ENCODE measurements around the gene UBTF.

Gene UBTF

DNA sequence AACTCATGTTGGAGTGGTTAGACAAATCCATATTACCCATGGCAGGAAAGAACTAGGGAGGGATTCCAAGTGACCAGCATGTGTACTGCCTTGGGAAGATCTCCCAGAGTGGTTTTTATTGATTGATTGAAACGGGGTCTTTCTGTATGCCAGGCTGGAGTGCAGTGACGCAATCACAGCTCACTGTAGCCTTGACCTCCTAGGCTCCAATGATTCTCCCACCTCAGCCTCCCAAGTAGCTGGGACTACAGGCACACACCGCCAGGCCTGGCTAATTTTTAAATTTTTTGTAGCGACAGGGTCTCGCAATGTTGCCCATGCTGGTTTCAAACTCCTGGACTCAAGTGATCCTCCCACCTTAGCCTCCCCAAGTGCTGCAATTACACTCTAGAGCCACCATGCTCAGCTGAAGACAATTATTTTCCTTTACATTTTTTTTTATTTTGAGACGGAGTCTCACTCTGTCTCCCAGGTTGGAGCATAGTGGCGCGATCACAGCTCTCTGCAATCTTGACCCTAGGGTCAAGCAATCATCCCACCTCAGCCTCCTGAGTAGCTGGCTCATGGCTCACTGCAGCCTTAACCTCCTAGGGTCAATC is 35.2 kb downstream of the UBTF start:
- no peak overlapping the region for H3K27ac ChIP-seq
- TF ChIP-seq ZFX (IDR thresholded peaks at IDR 0.05) = no peak
- TF ChIP-seq, protein P1, sequence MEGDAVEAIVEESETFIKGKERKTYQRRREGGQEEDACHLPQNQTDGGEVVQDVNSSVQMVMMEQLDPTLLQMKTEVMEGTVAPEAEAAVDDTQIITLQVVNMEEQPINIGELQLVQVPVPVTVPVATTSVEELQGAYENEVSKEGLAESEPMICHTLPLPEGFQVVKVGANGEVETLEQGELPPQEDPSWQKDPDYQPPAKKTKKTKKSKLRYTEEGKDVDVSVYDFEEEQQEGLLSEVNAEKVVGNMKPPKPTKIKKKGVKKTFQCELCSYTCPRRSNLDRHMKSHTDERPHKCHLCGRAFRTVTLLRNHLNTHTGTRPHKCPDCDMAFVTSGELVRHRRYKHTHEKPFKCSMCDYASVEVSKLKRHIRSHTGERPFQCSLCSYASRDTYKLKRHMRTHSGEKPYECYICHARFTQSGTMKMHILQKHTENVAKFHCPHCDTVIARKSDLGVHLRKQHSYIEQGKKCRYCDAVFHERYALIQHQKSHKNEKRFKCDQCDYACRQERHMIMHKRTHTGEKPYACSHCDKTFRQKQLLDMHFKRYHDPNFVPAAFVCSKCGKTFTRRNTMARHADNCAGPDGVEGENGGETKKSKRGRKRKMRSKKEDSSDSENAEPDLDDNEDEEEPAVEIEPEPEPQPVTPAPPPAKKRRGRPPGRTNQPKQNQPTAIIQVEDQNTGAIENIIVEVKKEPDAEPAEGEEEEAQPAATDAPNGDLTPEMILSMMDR (conservative IDR thresholded peaks at IDR 0.05) = no peak

- no peak overlapping the region for H3K27ac ChIP-seq
- no peak for TF ChIP-seq ZFX (IDR thresholded peaks at IDR 0.05)
- TF ChIP-seq, protein P1 (conservative IDR thresholded peaks at IDR 0.05) = no peak
These were observed 36.5 kb downstream of the UBTF start for GRCh38 chr17:44183024-44183423.

DNA sequence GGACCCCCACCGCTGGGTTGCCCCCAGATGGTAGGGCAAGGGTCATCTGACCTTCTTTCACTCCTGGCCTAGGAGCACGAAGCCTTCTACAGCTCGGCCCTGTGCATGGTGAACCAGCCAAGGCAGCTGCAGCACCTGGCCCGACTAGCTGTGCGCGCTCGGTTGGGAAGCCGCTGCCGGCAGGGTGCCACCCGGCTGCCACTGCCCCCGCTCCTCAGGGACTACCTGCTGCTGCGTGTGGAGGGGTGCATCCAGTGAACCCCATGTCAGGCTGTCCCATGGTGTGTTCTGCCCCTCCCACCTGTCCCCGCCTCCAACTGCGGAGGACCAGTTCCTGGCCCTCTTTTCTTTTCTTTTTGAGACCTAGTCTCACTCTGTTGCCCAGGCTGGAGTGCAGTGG is 41.3 kb downstream of the UBTF start:
- TF ChIP-seq, protein P1 (conservative IDR thresholded peaks at IDR 0.05) = no peak
- no peak for TF ChIP-seq ZFX (IDR thresholded peaks at IDR 0.05)
- no peak overlapping the region for H3K27ac ChIP-seq

- H3K27ac ChIP-seq = no peak overlapping the region
- TF ChIP-seq, protein P1 (conservative IDR thresholded peaks at IDR 0.05) = no peak
- TF ChIP-seq ZFX (IDR thresholded peaks at IDR 0.05) = no peak
These were observed 41.8 kb downstream of the UBTF start for GRCh38 chr17:44177640-44178039.

- TF ChIP-seq, protein P1 (conservative IDR thresholded peaks at IDR 0.05) = no peak
- TF ChIP-seq ZFX (IDR thresholded peaks at IDR 0.05) = no peak
These were observed 42.6 kb downstream of the UBTF start for GRCh38 chr17:44176671-44177501.

GRCh38 chr17:44176257-44176656 is 43.2 kb downstream of the UBTF start:
- no peak for TF ChIP-seq ZFX (IDR thresholded peaks at IDR 0.05)
- TF ChIP-seq, protein P1 (conservative IDR thresholded peaks at IDR 0.05) = no peak

More at GRCh38 chr17:44176671-44177501, 42.6 kb downstream of the UBTF start:
- no peak overlapping the region for H3K27ac ChIP-seq

GRCh38 chr17:44174427-44174826 is 45.0 kb downstream of the UBTF start:
- TF ChIP-seq ZFX (IDR thresholded peaks at IDR 0.05) = no peak
- TF ChIP-seq, protein P1 (conservative IDR thresholded peaks at IDR 0.05) = no peak
- no peak overlapping the region for H3K27ac ChIP-seq

More at GRCh38 chr17:44176257-44176656, 43.2 kb downstream of the UBTF start:
- H3K27ac ChIP-seq = no peak overlapping the region
